GM18526 (cell line): Measurements from ENCODE around the gene APBA1.

Source experiments
- POLR2A ChIP-seq: IDR thresholded peaks from 3 replicates; pipeline ENCODE4 v1.6.1; 2011; ENCODE audit not compliant: insufficient read length; ENCODE audit errors: extremely low read depth

Gene APBA1

DNA sequence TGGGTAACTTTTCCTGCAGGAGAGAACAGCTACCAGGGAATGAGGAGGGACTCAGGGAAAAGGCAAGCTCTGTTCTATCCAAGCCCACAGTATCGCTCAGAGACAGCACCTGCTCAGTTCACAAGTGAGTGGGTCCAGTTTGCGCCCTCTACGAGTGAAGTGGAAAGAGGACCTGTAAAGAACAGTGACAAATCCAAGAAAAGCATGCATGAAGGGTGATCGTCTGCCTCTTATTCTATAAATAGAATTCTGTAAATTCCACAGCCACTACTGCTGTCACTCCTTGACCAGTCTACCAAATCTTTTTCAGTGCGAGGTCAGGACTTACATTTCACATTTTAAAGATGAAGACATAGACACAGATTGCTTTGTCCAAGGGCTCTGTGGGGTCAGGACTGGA is 229.7 kb downstream of the APBA1 start:
- no peak for TF ChIP-seq POLR2A

DNA sequence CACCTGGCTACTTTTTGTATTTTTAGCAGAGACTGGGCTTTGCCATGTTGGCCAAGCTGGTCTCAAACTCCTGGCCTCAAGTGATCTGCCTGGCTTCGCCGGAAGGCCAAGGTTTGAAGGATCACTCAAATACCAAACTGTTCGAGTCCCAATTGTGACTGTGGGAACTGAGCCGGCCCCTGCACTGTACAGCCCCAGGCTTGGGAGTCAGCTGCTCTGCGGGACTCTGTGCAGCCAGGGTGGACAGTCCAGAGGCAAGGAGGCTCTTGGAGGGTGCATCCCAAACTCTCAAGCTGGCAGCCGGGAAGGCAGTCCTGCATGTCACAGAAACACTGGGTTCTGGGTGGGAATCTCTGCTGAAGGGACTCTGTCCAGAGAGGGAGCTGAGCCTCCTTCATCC is 238.2 kb downstream of the APBA1 start:
- TF ChIP-seq POLR2A = no peak

DNA sequence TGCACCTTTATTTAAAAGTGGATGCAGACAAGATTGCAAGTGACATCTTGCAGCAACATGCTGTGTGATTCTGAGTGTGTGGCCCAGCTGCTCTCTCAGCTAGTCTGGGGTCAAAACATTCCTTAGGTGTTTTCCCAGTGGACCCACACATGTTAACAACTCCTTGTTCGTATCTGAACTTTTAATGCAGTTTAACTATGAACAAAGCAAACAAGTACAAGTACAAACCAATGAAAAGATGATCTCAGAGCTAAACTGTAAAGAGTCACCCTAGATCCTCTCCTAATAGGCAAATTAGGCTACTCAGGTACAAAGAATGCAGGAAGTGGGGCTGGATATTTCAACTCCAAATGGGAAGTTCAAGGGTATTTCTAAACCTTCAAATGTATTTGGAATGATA is 238.8 kb downstream of the APBA1 start:
- TF ChIP-seq POLR2A = no peak

DNA sequence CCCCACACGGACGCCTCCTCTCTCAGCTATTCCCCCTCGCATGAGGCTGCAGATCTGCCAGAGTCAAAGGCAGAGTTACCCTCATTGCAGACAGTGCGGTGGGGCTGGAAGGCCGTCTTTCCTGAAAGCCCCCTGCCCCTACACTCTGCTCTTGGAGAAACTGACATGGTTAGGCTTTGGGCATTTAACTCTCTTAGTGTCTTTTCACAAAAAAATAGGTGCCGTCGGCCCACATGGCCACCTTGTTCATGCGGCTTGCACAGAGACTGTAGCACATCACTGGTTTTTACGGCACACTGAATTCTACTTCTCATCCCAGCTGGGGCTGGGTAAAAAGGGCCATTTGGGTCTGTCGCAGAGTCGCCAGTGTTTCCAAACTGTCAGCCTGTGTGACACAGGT is 239.5 kb downstream of the APBA1 start:
- no peak for TF ChIP-seq POLR2A

DNA sequence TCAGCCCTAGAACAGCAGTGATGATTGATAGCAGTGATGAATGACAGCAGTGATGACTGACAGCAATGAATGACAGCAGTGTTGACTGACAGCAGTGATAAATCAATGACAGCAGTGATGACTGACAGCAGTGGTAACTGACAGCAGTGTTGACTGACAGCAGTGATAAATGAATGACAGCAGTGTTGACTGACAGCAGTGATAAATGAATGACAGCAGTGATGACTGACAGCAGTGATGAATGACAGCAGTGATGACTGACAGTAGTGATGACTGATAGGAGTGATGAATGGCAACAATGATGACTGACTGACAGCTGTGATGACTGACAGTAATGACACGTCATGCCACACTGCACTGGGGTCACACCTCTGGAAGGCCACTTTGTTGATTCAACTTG is 240.4 kb downstream of the APBA1 start:
- no peak for TF ChIP-seq POLR2A

DNA sequence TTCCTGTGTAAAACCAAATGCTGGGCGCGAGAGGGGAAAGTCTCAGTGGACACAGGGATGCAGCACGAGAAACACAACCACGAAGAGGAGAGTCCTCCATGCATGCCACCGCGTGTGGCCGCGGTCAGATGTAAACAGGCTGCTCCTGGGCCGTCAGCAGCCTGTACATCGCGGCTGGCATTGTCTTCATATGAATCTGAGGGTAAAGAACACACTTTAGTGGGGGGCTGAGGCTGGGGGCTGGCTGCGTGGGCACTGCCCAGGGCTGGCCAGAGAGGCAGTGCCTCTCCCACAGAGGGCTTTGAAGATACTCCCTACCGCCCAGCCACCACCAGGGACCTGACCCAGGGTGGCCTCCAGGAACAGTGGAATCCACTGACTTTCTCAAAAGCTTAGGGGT is 241.0 kb downstream of the APBA1 start:
- no peak for TF ChIP-seq POLR2A

DNA sequence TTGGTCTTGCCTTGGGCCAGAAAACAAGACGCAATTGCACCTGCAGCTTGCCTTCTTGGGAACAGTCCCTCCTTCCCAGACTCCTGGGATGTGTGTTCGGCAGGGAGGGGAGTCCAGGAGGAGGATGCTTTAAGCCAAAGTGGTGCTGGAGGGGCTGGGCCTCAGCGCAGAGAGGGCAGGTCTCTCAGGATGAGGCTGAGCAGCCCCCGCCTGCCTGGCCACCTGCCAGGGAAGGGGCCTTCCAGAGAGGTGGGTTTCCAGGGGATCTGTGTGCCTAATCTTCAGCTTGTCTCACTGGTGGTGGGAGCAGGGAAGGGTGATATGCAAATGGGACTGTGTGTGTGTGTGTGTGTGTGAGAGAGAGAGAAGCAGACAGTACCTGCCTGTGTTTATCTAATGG is 242.0 kb downstream of the APBA1 start:
- no peak for TF ChIP-seq POLR2A

DNA sequence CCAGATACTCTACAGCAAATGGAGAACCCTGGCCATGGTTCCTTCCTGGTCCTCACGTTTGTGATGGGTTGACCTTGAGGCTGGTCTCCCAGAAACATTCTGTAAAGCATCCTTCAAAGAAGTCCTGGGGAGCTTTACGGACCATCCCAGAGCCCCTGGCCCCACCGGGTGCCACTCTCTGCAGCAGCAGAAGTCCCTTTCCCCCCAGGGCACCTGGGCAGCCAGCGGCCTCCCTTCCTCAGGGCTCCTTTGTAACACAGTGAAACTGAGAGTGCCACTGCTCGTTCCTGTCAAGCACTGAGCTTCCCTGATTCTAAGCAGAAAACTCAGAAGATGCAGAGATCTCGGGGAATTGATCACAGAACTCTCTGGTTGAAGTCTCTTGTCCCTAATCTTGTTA is 242.9 kb downstream of the APBA1 start:
- no peak for TF ChIP-seq POLR2A

DNA sequence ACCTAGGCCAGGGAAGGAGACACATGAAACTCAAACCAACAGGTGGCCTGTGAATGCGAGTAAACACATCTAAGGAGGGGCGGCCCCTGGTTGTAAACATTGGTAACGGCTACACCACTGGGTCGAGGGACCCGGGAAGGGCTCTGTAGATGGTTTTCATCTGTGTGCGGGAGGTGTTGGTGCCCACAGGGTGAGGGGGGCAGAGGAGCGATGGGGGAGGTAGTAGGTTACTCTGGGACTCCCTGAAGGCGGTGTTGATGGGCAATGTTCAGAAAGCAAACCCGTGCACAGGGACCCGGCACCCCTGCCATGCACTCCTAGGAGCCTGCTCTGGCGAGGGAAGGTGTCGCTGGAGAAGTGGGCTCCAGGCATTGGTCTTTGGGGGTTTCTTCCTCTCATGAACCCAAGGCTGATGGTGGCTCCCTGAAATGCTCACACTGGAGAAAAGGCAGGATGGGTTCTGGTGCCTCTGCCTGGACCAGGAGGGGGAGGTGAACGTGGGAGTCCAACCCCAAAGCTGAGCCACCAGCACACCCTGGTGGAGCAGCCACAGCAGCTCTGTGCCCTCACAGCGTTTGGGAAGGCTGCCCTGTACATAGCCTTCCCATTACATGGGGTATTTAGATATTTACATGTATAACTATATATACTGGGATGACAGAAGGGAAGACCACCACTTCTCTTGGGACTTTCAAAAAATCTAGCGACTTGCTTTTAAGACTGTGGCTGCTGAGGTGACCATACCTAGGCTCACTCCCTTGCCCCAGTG is 244.0 kb downstream of the APBA1 start:
- no peak for TF ChIP-seq POLR2A

DNA sequence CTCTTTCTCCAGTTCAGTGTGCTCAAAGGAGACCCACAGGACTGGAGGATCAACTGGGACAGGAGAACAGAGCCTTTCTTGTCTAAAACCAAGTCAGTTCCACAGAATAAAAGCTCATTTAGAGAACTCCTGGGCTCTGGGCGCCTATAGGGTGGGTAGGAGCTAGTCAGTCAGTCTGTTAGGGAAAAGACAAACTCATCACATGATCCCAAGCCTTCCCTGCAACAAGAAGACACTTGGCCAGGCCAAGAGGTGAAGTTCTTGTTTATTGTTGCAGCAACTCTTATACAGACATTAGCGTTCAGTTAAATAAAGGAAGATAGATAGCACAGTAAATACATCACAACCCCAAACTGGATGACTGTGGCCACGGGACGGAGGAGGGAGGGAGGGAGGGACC is 244.9 kb downstream of the APBA1 start:
- no peak for TF ChIP-seq POLR2A

DNA sequence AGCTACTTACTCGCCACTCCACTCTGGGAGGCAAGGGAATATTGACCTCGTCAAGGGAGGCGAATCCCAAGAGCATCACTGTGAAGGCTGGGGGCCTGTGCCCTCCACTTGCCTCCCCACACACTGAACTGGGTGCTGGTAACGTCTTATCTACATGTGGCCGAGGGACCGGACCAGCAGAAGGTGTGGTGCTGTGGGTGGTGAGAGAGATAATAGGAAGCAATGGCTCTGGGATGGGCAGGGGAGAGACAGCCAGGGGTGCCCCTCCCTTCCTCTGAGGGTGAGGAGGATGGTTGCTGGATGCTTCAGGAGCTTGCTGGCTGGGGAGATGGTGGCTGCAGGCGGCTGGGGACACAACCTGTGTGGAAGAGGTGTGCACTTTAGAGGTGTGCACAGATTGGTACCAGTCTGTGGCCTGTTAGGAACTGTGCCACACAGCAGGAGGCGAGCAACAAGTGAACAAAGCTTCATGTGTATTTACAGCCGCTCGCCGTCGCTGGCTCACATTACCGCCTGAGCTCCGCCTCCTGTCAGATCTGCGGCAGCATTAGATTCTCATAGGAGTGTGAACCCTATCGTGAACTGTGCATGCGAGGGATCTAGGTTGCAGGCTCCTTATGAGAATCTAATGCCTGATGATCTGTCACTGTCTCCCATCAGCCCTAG is 246.9 kb downstream of the APBA1 start:
- no peak for TF ChIP-seq POLR2A

DNA sequence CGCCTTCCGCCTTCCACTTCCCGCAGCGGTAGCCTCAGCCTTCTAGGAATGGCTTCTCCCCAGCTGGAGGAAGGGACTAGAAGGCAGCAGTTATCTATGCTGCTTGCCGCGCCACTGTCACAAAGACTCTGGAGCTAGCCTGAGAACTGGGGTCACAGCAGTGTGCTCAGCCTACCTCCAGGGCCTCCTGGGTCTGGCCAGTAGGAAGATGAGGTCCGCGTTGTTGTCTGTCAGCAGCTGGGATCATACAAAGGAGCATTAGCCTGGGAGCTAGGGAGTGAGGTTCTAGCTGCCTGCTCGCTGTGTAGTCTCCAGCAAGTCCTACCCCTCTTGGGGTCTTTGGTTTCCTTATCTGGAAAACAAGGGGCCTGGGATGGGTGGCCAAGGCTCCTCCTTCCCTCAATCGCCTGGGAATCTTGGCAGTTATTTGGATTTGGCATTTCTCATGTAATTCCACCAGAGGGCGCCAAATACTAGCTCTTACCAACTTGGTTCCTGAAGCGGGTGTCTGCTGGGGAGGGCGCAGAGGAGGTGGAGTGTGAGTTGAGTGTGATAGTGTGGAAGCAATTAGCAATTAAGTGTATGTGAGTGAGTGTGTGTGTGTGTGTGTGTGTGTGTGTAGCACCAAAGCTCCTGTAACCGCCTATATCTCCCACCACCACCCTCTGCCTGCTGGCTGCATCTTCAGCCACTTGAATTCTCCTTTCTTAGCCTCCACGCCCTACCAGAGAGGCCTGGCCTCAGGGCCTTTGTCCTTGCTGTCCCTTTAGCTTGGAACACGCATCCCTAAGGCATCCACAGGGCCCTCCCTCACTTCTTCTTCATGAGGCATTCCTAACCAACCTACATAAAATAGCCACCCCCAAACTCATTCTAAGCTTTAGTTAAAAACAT is 250.0 kb downstream of the APBA1 start:
- no peak for TF ChIP-seq POLR2A

DNA sequence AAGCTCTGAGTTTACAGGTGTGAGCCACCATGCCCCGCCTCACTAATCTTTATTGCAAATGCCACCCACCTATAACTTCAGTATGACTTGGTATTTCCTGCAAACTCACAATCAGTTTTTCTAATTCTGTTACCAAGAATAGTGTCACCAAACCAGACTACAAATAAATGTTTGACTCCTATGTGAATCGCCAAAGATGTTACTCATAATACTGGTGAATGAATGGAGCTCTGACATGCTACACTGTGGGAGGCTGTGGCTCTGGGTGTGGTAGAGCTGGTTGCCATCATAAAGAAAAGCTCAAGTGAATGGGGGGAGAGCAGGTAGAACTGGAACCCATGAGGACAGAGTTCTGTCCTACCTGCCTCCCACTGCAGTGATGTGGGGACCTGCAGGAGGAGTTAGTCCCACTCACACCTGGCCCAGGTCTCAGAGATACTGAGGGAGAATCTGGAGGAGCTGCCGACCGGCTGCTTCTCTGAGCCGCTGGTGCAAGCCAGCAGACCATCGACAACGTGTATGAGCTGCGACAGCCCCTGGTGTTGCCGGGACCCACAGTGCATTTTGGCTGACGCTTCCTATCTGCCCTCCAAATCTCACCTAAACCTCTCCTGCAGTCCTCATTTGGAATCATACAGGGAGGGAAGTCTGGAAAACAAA is 251.4 kb downstream of the APBA1 start:
- no peak for TF ChIP-seq POLR2A

DNA sequence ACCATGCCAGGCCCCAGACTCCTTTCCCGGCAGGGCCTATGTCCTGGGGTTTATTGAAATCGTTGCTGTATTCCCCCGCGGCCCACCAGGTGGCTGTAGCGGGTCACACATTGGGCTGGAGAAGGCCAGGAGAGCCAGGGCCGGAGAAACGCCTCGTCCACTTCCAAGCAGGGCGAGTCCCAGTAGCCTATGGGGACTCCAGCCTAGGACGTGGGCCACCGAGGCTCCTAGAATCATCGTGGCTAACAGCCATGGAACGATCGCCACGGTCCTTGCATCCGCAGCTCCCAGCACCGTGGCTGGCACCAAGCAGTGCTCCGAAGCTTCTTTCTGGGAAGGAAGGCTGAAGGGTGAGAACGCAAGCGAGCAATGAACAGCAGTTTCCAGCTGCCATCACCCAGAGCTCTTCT is 259.4 kb downstream of the APBA1 start:
- TF ChIP-seq POLR2A = no peak
